ENCODE data around the gene LOXL4.

Gene LOXL4

GRCh38 chr10:98267894-98268693 lies at the start of gene LOXL4:
Gene LOXL4, minus strand, starts transcription at chr10:98268194. Its CDS starts 5,175 bp downstream, at chr10:98263019.
- H3K4me3 ChIP-seq (ENCODE audit: low read depth, low read length): peak within 1 kb of the TSS; percentile 57

GRCh38 chr10:98316661-98317060 lies 48.7 kb upstream of the LOXL4 start:
- H3K4me3 ChIP-seq (ENCODE audit: low read depth, low read length): no peak overlapping the region
- TF ChIP-seq CTCF (conservative IDR thresholded peaks at IDR 0.05; ENCODE audit: low read depth, low read length): no peak
- DNase-seq (ENCODE audit: low read depth): peak; percentile 58

More at GRCh38 chr10:98267894-98268693, at the start of gene LOXL4:
- no peak for TF ChIP-seq CTCF (conservative IDR thresholded peaks at IDR 0.05; ENCODE audit: low read depth, low read length)
- DNase-seq (ENCODE audit: low read depth): peak; percentile 31

- no peak for TF ChIP-seq CTCF (conservative IDR thresholded peaks at IDR 0.05; ENCODE audit: low read depth, low read length)
- H3K4me3 ChIP-seq (ENCODE audit: low read depth, low read length): no peak overlapping the region
- peak; percentile 7 for DNase-seq (ENCODE audit: low read depth)
Measured at GRCh38 chr10:98316170-98316569, 48.2 kb upstream of the LOXL4 start.

- no peak for DNase-seq (ENCODE audit: low read depth)
- TF ChIP-seq CTCF (conservative IDR thresholded peaks at IDR 0.05; ENCODE audit: low read depth, low read length): no peak
- H3K4me3 ChIP-seq (ENCODE audit: low read depth, low read length): no peak overlapping the region
Measured at GRCh38 chr10:98314532-98315284, 46.7 kb upstream of the LOXL4 start.

- no peak for DNase-seq (ENCODE audit: low read depth)
- no peak overlapping the region for H3K4me3 ChIP-seq (ENCODE audit: low read depth, low read length)
- TF ChIP-seq CTCF (conservative IDR thresholded peaks at IDR 0.05; ENCODE audit: low read depth, low read length): no peak
Measured at GRCh38 chr10:98313598-98313997, 45.6 kb upstream of the LOXL4 start.

- H3K4me3 ChIP-seq (ENCODE audit: low read depth, low read length): no peak overlapping the region
- no peak for DNase-seq (ENCODE audit: low read depth)
- no peak for TF ChIP-seq CTCF (conservative IDR thresholded peaks at IDR 0.05; ENCODE audit: low read depth, low read length)
Measured at GRCh38 chr10:98312822-98313221, 44.8 kb upstream of the LOXL4 start.

Data from choroid plexus epithelial cell (primary cell).